ENCODE results near the gene C2. TPM values are rescaled to one million over a fixed set of nuclear protein-coding genes. Genes with fewer than 3 reads are reported as not detected.

C2 gene
- total RNA-seq, 1 donor = 1.3 TPM

DNA sequence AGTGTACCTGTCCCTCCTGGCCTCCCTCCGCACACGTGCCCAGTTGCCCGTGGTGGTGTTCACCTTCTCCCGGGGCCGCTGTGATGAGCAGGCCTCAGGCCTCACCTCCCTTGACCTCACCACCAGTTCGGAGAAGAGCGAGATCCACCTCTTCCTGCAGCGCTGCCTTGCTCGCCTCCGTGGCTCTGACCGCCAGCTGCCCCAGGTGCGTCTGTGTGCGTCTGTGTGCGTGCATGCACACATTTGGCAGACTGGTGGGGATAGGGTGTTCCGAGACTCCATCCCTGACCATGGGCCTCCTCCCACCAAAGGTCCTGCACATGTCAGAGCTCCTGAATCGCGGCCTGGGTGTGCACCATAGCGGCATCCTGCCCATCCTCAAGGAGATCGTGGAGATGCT lies 36.4 kb downstream of the C2 start:
- no peak overlapping the region for H3K4me3 ChIP-seq (ENCODE audit: low read depth, low read length)
- TF ChIP-seq, protein P1, sequence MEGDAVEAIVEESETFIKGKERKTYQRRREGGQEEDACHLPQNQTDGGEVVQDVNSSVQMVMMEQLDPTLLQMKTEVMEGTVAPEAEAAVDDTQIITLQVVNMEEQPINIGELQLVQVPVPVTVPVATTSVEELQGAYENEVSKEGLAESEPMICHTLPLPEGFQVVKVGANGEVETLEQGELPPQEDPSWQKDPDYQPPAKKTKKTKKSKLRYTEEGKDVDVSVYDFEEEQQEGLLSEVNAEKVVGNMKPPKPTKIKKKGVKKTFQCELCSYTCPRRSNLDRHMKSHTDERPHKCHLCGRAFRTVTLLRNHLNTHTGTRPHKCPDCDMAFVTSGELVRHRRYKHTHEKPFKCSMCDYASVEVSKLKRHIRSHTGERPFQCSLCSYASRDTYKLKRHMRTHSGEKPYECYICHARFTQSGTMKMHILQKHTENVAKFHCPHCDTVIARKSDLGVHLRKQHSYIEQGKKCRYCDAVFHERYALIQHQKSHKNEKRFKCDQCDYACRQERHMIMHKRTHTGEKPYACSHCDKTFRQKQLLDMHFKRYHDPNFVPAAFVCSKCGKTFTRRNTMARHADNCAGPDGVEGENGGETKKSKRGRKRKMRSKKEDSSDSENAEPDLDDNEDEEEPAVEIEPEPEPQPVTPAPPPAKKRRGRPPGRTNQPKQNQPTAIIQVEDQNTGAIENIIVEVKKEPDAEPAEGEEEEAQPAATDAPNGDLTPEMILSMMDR (IDR thresholded peaks at IDR 0.05; ENCODE audit: insufficient read depth, low read depth, low read length) = no peak
- DNase-seq (ENCODE audit: low read depth) = no peak

DNA sequence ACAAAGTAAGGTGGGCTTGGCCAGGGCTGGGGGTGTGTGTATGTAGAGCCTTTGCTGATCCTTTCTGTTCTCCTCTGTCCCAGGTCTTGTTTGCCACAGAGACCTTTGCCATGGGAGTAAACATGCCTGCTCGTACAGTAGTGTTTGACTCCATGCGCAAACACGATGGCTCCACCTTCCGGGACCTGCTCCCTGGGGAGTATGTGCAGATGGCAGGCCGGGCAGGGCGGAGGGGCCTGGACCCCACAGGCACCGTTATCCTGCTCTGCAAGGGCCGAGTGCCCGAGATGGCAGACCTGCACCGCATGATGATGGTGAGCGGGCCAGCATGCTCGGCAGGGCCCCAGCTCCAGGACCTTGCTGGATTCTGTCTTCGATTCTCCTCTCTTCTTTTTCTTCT lies 38.2 kb downstream of the C2 start:
- no peak for DNase-seq (ENCODE audit: low read depth)
- TF ChIP-seq, protein P1 (IDR thresholded peaks at IDR 0.05; ENCODE audit: insufficient read depth, low read depth, low read length) = no peak
- no peak overlapping the region for H3K4me3 ChIP-seq (ENCODE audit: low read depth, low read length)

- TF ChIP-seq, protein P1 (IDR thresholded peaks at IDR 0.05; ENCODE audit: insufficient read depth, low read depth, low read length) = no peak
- no peak for DNase-seq (ENCODE audit: low read depth)
- no peak overlapping the region for H3K4me3 ChIP-seq (ENCODE audit: low read depth, low read length)
Measured at GRCh38 chr6:31966506-31966905, 39.0 kb downstream of the C2 start.

DNA sequence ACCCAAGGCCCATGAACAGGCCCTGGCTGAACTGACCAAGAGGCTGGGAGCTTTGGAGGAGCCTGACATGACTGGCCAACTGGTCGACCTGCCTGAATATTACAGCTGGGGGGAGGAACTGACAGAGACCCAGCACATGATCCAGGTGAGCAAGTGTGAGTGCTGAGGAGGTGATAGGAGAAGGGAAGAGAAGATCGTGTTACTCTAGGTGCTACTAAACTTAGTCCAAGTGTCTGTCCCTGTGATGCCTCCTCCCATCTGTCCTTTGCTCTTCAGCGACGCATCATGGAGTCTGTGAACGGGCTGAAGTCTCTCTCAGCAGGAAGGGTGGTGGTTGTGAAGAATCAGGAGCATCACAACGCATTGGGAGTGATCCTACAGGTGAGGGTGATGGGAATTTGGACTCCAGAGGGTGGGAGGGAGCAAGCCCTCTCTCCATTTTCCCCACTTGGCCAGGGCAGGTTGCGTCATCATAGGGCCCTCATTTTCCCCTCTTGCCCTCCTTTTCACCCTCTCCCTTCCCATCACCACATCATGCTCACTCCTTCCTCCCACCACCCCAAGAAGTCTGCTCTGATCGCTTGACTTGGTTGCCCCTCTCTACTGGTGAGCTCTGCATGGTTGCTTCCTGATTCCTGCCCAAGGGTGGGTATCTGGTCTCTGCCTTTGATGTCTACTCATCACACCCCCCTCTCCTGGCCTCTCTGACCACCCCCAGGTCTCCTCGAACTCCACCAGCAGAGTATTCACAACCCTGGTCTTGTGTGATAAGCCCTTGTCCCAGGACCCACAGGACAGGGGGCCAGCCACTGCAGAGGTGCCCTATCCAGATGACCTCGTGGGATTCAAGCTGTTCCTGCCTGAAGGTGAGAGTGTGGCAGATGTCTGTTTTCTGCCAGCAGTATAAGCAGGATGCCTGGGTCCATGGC lies 39.7 kb downstream of the C2 start:
- TF ChIP-seq, protein P1 (IDR thresholded peaks at IDR 0.05; ENCODE audit: insufficient read depth, low read depth, low read length) = no peak
- no peak for DNase-seq (ENCODE audit: low read depth)
- H3K4me3 ChIP-seq (ENCODE audit: low read depth, low read length) = no peak overlapping the region

- no peak overlapping the region for H3K4me3 ChIP-seq (ENCODE audit: low read depth, low read length)
- TF ChIP-seq, protein P1 (IDR thresholded peaks at IDR 0.05; ENCODE audit: insufficient read depth, low read depth, low read length) = no peak
- DNase-seq (ENCODE audit: low read depth) = no peak
Measured at GRCh38 chr6:31967926-31968320, 40.4 kb downstream of the C2 start.

- H3K4me3 ChIP-seq (ENCODE audit: low read depth, low read length) = no peak overlapping the region
- TF ChIP-seq, protein P1 (IDR thresholded peaks at IDR 0.05; ENCODE audit: insufficient read depth, low read depth, low read length) = no peak
- no peak for DNase-seq (ENCODE audit: low read depth)
Measured at GRCh38 chr6:31968326-31968725, 40.8 kb downstream of the C2 start.

All from fibroblast of villous mesenchyme (primary cell).